ENCODE measurements around the gene MMP2. TPM values are rescaled to one million over a fixed set of nuclear protein-coding genes. Genes with fewer than 3 reads are reported as not detected.
A peak's percentile ranks its signal among the peaks of the same experiment; 100 is the strongest.

Gene MMP2
- 1.5 TPM for total RNA-seq (2021; ENCODE audit: unreplicated experiment)
- not detected in 2 replicates for polyA plus RNA-seq (2012)
- not detected for Bru-seq, nascent RNA
- BruChase-seq, experiment 1, labeled RNA remaining after a 6-hour chase = percentile 1 among the genes with signal in this experiment
- not detected for BruChase-seq, experiment 2, labeled RNA remaining after a 2-hour chase
- long read RNA-seq = 0 reads

DNA sequence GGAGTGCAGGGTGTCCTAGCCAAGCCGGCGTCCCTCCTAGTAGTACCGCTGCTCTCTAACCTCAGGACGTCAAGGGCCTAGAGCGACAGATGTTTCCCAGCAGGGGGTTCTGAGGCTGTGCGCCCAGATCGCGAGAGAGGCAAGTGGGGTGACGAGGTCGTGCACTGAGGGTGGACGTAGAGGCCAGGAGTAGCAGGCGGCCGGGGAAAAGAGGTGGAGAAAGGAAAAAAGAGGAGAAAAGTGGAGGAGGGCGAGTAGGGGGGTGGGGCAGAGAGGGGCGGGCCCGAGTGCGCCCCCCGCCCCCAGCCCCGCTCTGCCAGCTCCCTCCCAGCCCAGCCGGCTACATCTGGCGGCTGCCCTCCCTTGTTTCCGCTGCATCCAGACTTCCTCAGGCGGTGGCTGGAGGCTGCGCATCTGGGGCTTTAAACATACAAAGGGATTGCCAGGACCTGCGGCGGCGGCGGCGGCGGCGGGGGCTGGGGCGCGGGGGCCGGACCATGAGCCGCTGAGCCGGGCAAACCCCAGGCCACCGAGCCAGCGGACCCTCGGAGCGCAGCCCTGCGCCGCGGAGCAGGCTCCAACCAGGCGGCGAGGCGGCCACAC is at the start of gene MMP2:
Gene MMP2, plus strand, starts transcription at position 372 of the 603 bp plus-strand sequence. CDS start 282 bp downstream, outside the sequence.
- intact Hi-C loops (cut with micrococcal nuclease) = no loop called here
- Histone ChIP-seq H3K79me2 (ENCODE audit: insufficient read depth, low read length) (no peaks in the 10 kb centered on the region), H3K27ac (ENCODE audit: low read depth, low read length) (no peak within 1 kb of the TSS), H4K20me1 (ENCODE audit: insufficient read depth) (no peaks in the 10 kb centered on the region), H3K4me1 (ENCODE audit: control insufficient read depth in 1 of 2, insufficient read depth in 2 of 2, low read length in 2 of 2) (no peaks in the 10 kb centered on the region), H3K9me2 (ENCODE audit: insufficient read depth) (no peaks in the 10 kb centered on the region), H3K9me3 (ENCODE audit: control insufficient read depth in 1 of 2, insufficient read depth in 1 of 2, low read depth in 1 of 2, low read length in 2 of 2) (no peaks in the 10 kb centered on the region), H3K9ac (ENCODE audit: low read length) (no peak within 1 kb of the TSS), H2AFZ (ENCODE audit: low read depth, low read length, poor library complexity, severe bottlenecking) (no peak within 1 kb of the TSS), H3K27me3 (ENCODE audit: insufficient read depth, low read length) (no peaks in the 10 kb centered on the region), H3K4me3 (replicated peaks in 1 of 2; ENCODE audit: low read depth in 1 of 2, low read length in 2 of 2) (no peak within 1 kb of the TSS), H3K36me3 (ENCODE audit: control insufficient read depth in 1 of 2, insufficient read depth in 2 of 2, low read length in 2 of 2) (no peaks in the 10 kb centered on the region), H3K4me2 (ENCODE audit: low read length) (no peak within 1 kb of the TSS)
- CTCF ChIA-PET = no interaction called here
- RAD21 ChIA-PET (ENCODE audit: low non-redundant PET in 1 of 2, low total read pairs in 2 of 2, uncharacterized antibody in 2 of 2, unreplicated experiment in 2 of 2) = no interaction called here
- TF ChIP-seq CBX3 (IDR thresholded peaks at IDR 0.05; ENCODE audit: low read depth) (no peak), POLR2A (IDR thresholded peaks at IDR 0.05; ENCODE audit: borderline replicate concordance, extremely low read depth, insufficient read depth, insufficient read length) (no peak), EZH2 (IDR thresholded peaks at IDR 0.05) (no peak), POLR2AphosphoS5 (IDR thresholded peaks at IDR 0.05; ENCODE audit: low read depth, low read length) (no peak), CEBPB (IDR thresholded peaks at IDR 0.05; ENCODE audit: low read depth) (no peak), YY1 (IDR thresholded peaks at IDR 0.05; ENCODE audit: extremely low read depth, insufficient replicate concordance, low read depth, low read length) (no peak), SP1 (IDR thresholded peaks at IDR 0.05; ENCODE audit: low read depth) (no peak), FOSL1 (IDR thresholded peaks at IDR 0.05; ENCODE audit: low read depth) (no peak), ZNF274 (IDR thresholded peaks at IDR 0.05; ENCODE audit: low read depth, low read length) (no peak), SIN3A (IDR thresholded peaks at IDR 0.05; ENCODE audit: low read depth) (no peak), ELF1 (IDR thresholded peaks at IDR 0.05; ENCODE audit: borderline replicate concordance, low read depth) (no peak), JUND (IDR thresholded peaks at IDR 0.05) (no peak), TCF7L2 (IDR thresholded peaks at IDR 0.05; ENCODE audit: borderline replicate concordance, extremely low read depth, insufficient read depth, insufficient read length) (no peak), ZFX (IDR thresholded peaks at IDR 0.05) (no peak), EZH2phosphoT487 (IDR thresholded peaks at IDR 0.05; ENCODE audit: borderline replicate concordance) (no peak)
- TF ChIP-seq, protein P1, sequence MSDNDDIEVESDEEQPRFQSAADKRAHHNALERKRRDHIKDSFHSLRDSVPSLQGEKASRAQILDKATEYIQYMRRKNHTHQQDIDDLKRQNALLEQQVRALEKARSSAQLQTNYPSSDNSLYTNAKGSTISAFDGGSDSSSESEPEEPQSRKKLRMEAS (IDR thresholded peaks at IDR 0.05) = no peak
- TF ChIP-seq, protein P2, sequence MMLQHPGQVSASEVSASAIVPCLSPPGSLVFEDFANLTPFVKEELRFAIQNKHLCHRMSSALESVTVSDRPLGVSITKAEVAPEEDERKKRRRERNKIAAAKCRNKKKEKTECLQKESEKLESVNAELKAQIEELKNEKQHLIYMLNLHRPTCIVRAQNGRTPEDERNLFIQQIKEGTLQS (IDR thresholded peaks at IDR 0.05) = no peak
- TF ChIP-seq, protein P3, sequence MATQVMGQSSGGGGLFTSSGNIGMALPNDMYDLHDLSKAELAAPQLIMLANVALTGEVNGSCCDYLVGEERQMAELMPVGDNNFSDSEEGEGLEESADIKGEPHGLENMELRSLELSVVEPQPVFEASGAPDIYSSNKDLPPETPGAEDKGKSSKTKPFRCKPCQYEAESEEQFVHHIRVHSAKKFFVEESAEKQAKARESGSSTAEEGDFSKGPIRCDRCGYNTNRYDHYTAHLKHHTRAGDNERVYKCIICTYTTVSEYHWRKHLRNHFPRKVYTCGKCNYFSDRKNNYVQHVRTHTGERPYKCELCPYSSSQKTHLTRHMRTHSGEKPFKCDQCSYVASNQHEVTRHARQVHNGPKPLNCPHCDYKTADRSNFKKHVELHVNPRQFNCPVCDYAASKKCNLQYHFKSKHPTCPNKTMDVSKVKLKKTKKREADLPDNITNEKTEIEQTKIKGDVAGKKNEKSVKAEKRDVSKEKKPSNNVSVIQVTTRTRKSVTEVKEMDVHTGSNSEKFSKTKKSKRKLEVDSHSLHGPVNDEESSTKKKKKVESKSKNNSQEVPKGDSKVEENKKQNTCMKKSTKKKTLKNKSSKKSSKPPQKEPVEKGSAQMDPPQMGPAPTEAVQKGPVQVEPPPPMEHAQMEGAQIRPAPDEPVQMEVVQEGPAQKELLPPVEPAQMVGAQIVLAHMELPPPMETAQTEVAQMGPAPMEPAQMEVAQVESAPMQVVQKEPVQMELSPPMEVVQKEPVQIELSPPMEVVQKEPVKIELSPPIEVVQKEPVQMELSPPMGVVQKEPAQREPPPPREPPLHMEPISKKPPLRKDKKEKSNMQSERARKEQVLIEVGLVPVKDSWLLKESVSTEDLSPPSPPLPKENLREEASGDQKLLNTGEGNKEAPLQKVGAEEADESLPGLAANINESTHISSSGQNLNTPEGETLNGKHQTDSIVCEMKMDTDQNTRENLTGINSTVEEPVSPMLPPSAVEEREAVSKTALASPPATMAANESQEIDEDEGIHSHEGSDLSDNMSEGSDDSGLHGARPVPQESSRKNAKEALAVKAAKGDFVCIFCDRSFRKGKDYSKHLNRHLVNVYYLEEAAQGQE (IDR thresholded peaks at IDR 0.05; ENCODE audit: low read depth) = no peak
- POLR2A ChIA-PET = no interaction called here
- ATAC-seq = no peak
- DNase-seq (ENCODE audit: low read depth, low spot score) = no peak
- BruUV-seq (replicated peaks) = no TSS peak
